GM10847 (cell line): ENCODE results near the gene PGPEP1.

Experiments
- POLR2A ChIP-seq: IDR thresholded peaks from 2 replicates; pipeline ENCODE4 v1.6.1; 2011; ENCODE audit not compliant: insufficient read length; ENCODE audit errors: extremely low read depth

The PGPEP1 gene

DNA sequence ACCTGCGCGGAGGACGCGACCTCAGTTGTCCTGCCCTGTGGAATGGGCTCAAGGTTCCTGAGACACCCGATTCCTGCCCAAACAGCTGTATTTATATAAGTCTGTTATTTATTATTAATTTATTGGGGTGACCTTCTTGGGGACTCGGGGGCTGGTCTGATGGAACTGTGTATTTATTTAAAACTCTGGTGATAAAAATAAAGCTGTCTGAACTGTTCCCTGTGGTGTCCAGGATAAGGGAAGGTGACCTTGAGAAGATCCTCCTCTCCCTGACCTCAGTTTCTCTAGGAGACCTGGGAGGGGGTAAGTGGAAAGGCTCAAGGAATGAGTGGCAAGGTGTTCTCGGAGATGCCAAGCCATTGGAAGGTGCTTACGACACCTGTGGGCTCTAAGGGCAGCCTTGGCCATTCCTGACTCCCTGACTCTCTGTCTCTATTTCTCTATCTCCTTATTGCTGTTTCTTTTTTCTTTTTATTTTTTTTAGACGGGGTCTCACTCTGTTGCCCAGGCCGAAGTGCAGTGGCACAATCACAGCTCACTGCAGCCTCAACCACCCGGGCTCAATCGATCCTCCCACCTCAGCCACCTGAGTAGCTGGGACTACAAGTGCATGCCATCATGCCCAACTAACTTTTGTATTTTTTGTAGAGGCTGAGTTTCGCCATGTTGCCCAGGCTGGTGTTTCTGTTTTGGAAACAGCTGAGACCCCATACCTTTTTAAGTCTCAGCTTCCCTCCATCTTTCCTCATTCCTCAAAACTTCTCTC lies 48.7 kb downstream of the PGPEP1 start:
- TF ChIP-seq POLR2A: no peak

DNA sequence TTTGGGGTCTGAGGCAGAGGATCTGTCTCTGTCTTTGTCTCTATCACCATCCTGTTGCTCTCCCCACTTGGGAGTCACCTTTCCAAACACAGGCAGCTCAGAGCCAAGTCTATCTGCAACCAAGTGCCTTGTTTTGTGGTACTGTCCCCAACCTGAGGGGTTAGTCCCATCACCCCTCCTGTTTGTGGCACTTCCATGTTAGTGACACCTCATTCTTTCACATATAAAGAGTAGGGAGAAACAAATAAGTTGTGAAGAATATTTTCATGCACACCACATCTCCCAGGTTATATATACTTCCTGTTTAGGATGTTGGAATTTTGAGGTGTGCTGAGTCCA lies 49.3 kb downstream of the PGPEP1 start:
- no peak for TF ChIP-seq POLR2A

DNA sequence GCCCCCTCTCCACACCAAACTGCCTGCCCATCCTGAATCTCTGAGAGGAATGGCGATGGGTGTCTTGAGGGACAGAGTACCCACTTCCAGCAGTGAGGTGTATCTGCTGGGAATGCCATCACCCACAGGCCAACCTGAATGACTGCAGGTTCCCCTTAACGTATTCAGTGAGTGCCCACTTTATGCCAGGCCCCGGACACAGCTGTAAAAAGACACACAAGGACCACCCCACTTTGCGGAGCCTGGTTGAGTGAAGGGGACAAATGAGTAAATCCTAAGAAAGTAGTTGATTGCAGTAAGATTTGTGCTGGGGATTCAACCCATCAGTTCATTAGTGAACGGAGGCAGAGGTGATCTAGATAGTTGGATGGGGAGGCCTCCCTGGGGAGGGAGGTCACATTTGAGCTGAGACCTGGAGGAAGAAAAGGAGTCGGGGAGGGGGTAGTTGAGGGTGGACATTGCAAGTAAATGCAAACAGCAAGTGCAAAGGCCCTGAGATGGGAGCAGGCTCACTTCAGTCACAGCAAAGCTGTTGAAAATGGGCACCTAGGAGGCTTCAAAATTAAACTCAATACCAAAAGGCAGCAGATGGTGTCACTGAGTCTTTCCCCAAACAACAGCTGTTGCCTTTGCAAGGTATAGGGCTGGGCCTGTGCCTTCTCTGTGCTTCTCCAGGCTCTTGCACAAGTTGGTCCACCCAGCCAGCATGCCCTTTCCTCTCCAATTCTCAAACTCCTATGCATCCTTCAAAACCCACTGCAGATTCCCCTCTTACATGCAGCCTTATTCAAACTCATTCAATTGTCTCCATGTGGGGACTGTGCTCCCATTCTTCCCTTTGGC lies 49.9 kb downstream of the PGPEP1 start:
- no peak for TF ChIP-seq POLR2A

DNA sequence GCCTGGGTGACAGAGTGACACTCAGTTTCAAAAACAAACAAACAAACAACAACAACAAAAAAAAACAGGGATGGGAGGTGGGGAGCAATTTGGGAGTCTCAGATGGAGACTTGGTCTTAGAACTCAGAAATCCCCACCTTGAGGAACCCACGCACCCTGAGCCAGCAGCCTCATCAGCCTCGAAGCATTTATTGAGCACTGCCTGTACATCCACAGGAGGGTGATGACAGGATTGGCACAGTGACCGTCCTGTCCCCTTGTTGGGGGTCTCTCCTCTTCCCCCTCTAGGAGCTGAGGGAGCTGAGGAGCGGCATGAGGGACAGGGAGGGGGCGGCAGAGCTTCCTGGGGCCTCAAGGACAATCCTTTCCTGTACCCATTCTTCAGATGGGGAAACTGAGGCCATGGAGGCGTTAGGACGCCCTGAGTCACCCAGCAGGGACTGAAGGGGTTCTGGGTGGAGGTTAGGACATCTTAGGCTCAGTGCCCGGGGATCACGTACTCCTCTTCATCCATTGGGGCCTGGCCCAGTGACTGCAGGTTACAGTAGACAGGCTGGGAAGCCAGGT lies 51.2 kb downstream of the PGPEP1 start:
- TF ChIP-seq POLR2A: no peak

DNA sequence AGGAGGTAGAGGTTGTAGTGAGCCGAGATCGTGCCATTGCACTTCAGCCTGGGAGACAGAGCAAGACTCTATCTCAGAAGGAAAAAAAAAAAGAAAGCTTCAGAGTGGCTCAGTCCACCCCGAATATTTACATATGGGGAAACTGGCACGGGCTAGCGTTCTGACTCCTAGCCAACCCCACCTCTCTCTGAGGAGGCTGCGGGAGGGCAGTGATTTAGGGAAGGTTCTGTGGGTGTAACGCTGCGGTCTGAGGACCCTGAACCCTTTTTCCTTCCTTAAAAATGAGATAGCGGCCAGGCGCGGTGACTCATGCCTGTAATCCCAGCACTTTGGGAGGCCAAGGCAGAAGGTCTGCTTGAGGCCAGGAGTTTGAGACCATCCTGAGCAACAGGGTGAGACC lies 52.0 kb downstream of the PGPEP1 start:
- no peak for TF ChIP-seq POLR2A

DNA sequence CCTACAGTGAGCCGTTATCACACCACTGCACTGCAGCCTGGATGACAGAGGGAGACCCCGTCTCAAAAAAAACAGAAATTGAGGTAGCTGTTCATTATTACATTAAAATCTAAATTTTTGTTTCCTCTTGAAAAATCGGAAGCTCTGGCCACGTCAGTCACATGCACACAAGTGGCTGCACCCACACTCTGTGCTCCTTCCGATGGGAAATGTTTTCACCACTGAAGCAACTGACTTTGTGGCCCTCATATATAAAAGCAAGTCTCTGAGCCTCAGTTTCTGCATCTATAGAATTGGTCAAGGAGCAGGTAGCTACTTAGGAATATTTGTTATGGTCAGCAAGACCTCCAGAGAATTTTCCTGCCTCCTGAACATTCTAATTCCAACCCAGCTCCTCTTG lies 52.5 kb downstream of the PGPEP1 start:
- TF ChIP-seq POLR2A: no peak

DNA sequence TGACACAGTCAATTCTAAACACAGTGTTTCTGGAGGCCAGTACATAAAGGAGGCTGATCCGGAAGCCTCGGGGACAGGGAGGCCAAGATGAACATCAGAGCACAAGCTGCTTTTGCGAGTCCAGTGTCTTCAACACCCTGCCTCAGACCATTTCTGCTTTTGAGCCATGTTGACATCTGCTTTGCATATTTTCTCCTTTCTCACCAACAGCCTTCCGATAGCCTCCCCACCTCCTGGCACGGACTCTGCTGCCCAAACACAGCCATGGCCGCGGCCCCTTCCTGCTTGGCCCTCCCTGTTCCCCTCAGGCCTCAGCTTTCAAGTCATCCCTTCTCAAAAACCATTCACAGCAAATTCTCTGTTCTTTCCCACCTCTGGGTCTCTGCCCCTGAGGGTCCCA lies 53.4 kb downstream of the PGPEP1 start:
- TF ChIP-seq POLR2A: no peak

DNA sequence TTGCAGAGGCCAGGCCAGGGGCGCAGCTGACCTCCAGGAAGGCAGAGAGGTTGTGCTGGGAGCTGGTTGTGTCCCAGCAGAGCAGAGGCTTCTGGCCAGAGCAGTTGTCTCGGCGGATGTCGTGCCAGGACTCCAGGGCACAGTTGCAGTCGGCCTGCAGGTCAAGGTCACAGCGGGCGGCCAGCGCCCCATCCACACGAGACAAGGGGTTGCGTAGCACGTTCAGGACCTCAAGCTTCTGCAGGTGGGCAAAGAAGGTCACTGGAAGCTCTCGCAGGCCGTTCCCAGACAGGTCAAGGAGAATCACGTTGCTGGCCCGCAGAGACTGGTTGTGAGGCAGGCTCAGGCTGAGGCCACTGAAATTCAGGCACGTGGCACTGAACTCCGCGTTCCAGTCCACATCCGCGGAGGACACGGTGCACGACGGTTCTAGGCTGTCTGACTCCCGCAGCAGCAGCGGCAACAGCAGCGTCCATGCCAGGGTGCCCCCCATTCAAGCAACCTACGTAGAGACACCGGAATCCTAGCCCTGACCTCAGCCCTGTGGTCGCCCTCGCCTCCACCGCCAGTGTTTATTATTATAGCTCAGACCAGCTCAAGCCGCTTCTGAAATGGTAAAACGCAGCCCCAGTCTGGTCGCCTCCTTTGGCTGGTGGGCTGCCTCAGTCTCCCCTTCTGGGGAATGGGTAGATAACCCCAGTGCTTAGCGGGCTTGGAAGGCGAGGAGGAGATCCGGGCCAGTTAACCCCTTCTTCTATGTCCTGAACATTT lies 56.3 kb downstream of the PGPEP1 start:
- no peak for TF ChIP-seq POLR2A

DNA sequence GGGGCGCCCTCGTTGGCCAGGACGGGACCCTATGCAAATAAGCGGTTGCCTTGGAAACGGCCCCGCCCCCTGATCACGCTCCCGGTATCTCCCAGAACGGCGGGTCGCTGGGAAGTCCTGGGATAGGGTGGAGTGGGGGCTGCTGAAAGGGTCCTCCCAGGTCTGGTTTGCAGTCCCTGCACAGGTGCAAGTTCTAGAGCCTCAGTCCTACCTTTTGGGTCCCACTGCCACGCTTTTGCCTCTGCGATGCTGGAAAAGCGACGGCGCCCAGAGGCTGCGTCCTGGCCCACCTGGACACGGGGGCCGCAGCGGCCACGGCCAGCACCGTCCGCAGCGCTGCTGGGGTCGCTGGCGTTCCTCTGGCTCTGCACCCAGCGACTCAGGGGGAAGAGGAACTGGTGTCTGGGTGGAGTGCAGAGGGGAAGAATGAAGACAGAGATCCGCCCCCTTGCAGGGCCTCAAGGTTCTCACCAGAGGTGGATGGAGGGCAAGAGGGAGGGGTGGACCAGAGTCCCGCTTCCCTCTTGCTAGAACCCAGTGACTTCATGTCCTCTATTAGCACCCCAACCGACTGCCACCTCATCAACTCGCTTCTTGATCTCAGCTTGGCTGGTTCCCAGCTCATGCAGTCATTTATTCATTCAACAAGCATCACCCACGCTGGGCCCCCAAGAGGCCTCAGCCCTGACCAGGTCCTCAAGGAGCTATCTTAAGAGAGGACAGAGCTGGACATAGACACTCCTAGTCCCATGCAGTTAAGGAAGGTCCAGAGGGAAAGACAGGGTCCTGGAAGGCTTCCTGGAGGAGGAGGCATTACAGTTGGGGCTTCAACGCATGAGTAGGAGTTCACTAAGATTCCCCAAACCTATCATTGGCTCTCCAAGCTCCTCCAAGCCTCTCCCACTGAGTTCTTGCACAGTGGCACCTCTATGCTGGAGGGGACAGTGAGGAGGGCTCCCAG lies 57.1 kb downstream of the PGPEP1 start, which contains the start of gene LRRC25:
LRRC25 (minus strand) TSS at position 381 of the 961 bp plus-strand sequence. CDS start 659 bp downstream, outside the sequence.
- no peak for TF ChIP-seq POLR2A

DNA sequence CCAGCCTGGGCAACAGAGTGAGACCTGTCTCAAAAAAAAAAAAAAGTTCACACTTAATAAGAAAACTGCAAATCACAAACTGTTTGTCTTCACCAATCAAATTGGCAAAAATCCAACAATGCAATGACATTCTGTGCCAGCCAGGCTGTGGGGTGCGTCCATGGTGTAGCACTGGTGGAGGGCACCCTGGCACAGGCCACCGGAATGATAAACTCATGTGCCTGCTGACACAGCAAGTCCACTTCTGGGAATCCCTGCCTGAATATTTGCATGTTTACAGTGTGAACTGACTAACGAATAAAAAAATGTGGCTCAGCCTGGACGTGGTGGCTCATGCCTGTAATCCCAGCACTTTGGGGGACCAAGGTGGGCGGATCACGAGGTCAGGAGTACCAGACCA lies 58.6 kb downstream of the PGPEP1 start:
- TF ChIP-seq POLR2A: no peak

DNA sequence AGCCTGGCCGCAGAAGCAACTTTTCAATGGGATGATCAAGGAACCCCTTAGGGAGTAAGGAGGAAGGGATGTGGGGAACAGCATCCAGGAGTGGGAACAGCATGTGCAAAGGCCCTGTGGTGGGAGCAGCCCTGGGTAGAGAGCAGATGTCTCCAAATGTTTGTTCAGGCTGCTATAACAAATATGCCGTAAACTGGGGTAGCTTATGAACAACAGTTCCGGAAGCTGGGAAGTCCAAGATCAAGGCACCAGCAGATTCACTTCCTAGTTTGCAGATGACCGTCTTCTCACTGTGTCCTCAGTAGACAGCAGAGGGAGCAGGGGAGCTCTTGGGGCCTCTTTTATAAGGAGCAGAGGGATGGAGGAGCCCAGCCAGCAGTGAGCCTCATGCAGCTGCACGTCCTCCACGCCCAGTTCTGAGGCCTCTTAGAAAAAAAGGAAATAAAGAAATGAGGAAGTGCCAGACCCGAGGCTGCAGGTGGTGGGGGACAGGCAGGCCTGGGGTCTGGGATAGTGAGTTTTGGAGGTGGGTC lies 61.2 kb downstream of the PGPEP1 start:
- no peak for TF ChIP-seq POLR2A

DNA sequence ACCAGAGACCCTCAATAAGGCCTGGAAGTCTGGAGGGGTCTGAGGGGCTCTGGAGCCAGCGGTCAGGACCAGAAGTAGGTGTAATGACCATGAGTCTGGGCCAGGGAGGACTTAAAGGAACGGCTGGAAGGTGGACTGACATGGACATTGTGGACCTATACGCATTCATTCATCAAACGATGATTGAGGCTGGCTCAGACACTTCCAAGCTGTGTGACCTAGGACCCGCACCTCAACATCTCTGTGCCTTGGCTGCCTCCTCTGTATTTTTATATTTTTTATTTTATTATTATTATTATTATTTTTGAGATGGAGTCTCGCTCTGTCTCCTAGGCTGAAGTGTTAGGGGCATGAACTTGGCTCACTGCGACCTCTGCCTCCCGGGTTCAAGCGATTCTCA lies 66.4 kb downstream of the PGPEP1 start:
- no peak for TF ChIP-seq POLR2A

DNA sequence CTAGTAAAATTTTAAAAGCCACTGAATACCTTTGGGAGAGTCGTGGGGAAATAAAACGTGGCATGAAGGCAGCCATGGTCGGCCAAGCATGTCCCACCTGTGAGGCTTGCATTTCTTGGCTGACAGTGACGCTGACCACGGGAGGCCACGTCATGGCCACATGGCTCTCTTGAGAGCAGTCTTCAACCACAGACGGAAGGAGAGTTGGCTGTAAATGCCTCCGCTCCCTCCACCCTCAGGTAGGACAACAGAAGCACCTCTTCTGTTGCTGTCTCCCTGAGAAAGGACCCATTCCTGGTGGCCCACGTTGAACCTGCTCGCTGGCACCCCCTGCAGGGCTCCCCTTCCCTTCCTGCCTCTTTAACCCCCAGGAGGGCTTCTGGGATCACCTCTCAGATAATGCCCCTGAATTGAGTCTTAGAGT lies 67.7 kb downstream of the PGPEP1 start:
- no peak for TF ChIP-seq POLR2A
